GM23338 (cell line): ENCODE measurements around the gene CLIP2. TPM values are rescaled to one million over a fixed set of nuclear protein-coding genes. Genes with fewer than 3 reads are reported as not detected.
A peak's percentile ranks its signal among the peaks of the same experiment; 100 is the strongest.

ENCODE experiments used
- ATAC-seq: fragments of 200-7000 bp; cut with Tn5 transposase; 3 replicates; pipeline ENCODE4 v1.9.1; 2020
- DNase-seq: peaks from one replicate; pipeline ENCODE4 v3.0.0-alpha.2; 2015; ENCODE audit warnings: low spot score
- H2AFZ ChIP-seq: fragments of 200-600 bp; sonication (generic); 2 replicates; pipeline ENCODE4 v1.8.0; 2016; ENCODE audit warnings: antibody characterized with exemption, mild to moderate bottlenecking, moderate library complexity
- H3F3A ChIP-seq: fragments of 200-600 bp; sonication (generic); replicated peaks from 2 replicates; pipeline ENCODE4 v1.8.0; 2017; ENCODE audit warnings: antibody characterized with exemption, mixed run types, low read depth
- H3K27ac ChIP-seq: fragments of 200-600 bp; sonication (generic); 2 replicates; pipeline ENCODE4 v1.6.1; 2016; ENCODE audit warnings: low read depth
- H3K27me3 ChIP-seq: fragments of 200-600 bp; sonication (generic); 2 replicates; pipeline ENCODE4 v1.8.0; 2016; ENCODE audit warnings: mild to moderate bottlenecking, mixed run types, moderate library complexity; ENCODE audit not compliant: insufficient read depth
- H3K36me3 ChIP-seq: fragments of 200-600 bp; sonication (generic); 2 replicates; pipeline ENCODE4 v1.8.0; 2016; ENCODE audit warnings: mild to moderate bottlenecking; ENCODE audit not compliant: insufficient read depth
- H3K4me1 ChIP-seq: fragments of 200-600 bp; sonication (generic); 2 replicates; pipeline ENCODE4 v1.8.0; 2016; ENCODE audit warnings: mild to moderate bottlenecking, moderate library complexity; ENCODE audit not compliant: insufficient read depth
- H3K4me2 ChIP-seq: fragments of 200-600 bp; sonication (generic); 2 replicates; pipeline ENCODE4 v1.7.1; 2017; ENCODE audit warnings: mixed run types
- H3K4me3 ChIP-seq: fragments of 200-600 bp; sonication (generic); 2 replicates; pipeline ENCODE4 v1.6.1; 2016; ENCODE audit warnings: mixed run types
- H3K79me2 ChIP-seq: fragments of 200-600 bp; sonication (generic); replicated peaks from 2 replicates; pipeline ENCODE4 v1.8.0; 2017; ENCODE audit warnings: mild to moderate bottlenecking; ENCODE audit not compliant: insufficient read depth
- H3K9me2 ChIP-seq: fragments of 200-600 bp; sonication (generic); 2 replicates; pipeline ENCODE4 v1.8.0; 2017; ENCODE audit not compliant: insufficient read depth
- H4K20me1 ChIP-seq: fragments of 200-600 bp; sonication (generic); replicated peaks from 2 replicates; pipeline ENCODE4 v1.8.0; 2017; ENCODE audit warnings: mild to moderate bottlenecking; ENCODE audit not compliant: insufficient read depth
- H3K27ac Mint-ChIP-seq: 2 replicates; pipeline ENCODE4 v1.8.0; 2020; ENCODE audit warnings: inconsistent platforms, mild to moderate bottlenecking, moderate library complexity, mixed read lengths
- H3K27me3 Mint-ChIP-seq: 3 replicates; pipeline ENCODE4 v1.8.0; 2022; ENCODE audit warnings: low read depth, mild to moderate bottlenecking, moderate library complexity, mixed read lengths, inconsistent platforms; ENCODE audit not compliant: insufficient read depth, poor library complexity
- H3K36me3 Mint-ChIP-seq: 3 replicates; pipeline ENCODE4 v1.8.0; 2021; ENCODE audit warnings: low read depth, mild to moderate bottlenecking, inconsistent platforms, moderate library complexity, mixed read lengths
- H3K4me1 Mint-ChIP-seq: 3 replicates; pipeline ENCODE4 v1.8.0; 2020; ENCODE audit warnings: mild to moderate bottlenecking, inconsistent platforms, mixed read lengths
- H3K4me3 Mint-ChIP-seq: 3 replicates; pipeline ENCODE4 v1.8.0; 2021; ENCODE audit warnings: moderate library complexity, mild to moderate bottlenecking, inconsistent platforms, mixed read lengths
- H3K9me3 Mint-ChIP-seq: 3 replicates; pipeline ENCODE4 v1.8.0; 2020; ENCODE audit warnings: moderate library complexity, mild to moderate bottlenecking, inconsistent platforms, mixed read lengths
- CREB1 ChIP-seq: fragments of 250-450 bp; sonication (Bioruptor Pico); IDR thresholded peaks from 2 replicates; pipeline ENCODE4 v1.5.0; 2020; ENCODE audit warnings: low read depth, mild to moderate bottlenecking, moderate library complexity
- EZH2 ChIP-seq: fragments of 200-600 bp; sonication (generic); IDR thresholded peaks from one replicate; pipeline ENCODE4 v1.8.0; 2017; ENCODE audit warnings: antibody characterized with exemption, mild to moderate bottlenecking, low read depth; ENCODE audit not compliant: unreplicated experiment
- EZH2phosphoT487 ChIP-seq: fragments of 200-600 bp; sonication (generic); IDR thresholded peaks from one replicate; pipeline ENCODE4 v1.8.1; 2018; ENCODE audit warnings: antibody characterized with exemption; ENCODE audit not compliant: unreplicated experiment
- JUNB ChIP-seq: IDR thresholded peaks from one replicate; pipeline ENCODE4 v1.6.1; 2016; ENCODE audit warnings: antibody characterized with exemption; ENCODE audit not compliant: unreplicated experiment
- NANOG ChIP-seq: IDR thresholded peaks from 2 replicates; pipeline ENCODE4 v1.6.1; 2016; ENCODE audit warnings: antibody characterized with exemption, borderline replicate concordance
- POLR2AphosphoS5 ChIP-seq: IDR thresholded peaks from 2 replicates; pipeline ENCODE4 v1.6.1; 2016; ENCODE audit warnings: antibody characterized with exemption, low read depth
- STAT1 ChIP-seq: IDR thresholded peaks from one replicate; pipeline ENCODE4 v1.6.1; 2016; ENCODE audit warnings: antibody characterized with exemption; ENCODE audit not compliant: unreplicated experiment
- ZNF114 ChIP-seq: fragments of 250-450 bp; sonication (Bioruptor Pico); IDR thresholded peaks from 2 replicates; pipeline ENCODE4 v1.5.0; 2020; ENCODE audit warnings: mild to moderate bottlenecking, moderate library complexity
- ZNF331 ChIP-seq: fragments of 250-450 bp; sonication (Bioruptor Pico); IDR thresholded peaks from 2 replicates; pipeline ENCODE4 v1.5.0; 2020; ENCODE audit warnings: low read depth, mild to moderate bottlenecking, moderate library complexity
- polyA plus RNA-seq: library from polyadenylated mRNA; unstranded; fragments of >200 nt; fragmentation: Nextera tagmentation; extraction: Ambion mirVana; gene quantifications from 2 replicates; pipeline ENCODE4 v1.2.1, GENCODE V29; 2016
- total RNA-seq: library from RNA; depleted of rRNA; stranded (reverse); fragments of >200 nt; shearing (Covaris generic); gene quantifications from 2 replicates; pipeline ENCODE4 v1.2.3, GENCODE V29; 2014
- TF ChIP-seq, protein P1 (sequence below), 2 experiments: fragments of 200-600 bp in 1 of 2; sonication (generic) in 1 of 2; conservative IDR thresholded peaks; 2 replicates each; pipeline versions ENCODE4 v1.5.1 to v1.6.1; 2016 to 2017; ENCODE audit warnings: antibody characterized with exemption in 2 of 2, low read depth in 2 of 2, mild to moderate bottlenecking in 2 of 2, moderate library complexity in 1 of 2
- TF ChIP-seq, protein P2 (sequence below): fragments of 250-450 bp; sonication (Bioruptor Pico); IDR thresholded peaks from 2 replicates; pipeline ENCODE4 v1.5.0; 2020; ENCODE audit warnings: mild to moderate bottlenecking, moderate library complexity
- TF ChIP-seq, protein P3 (sequence below): IDR thresholded peaks from one replicate; pipeline ENCODE4 v1.6.1; 2018; ENCODE audit warnings: antibody characterized with exemption; ENCODE audit not compliant: unreplicated experiment
- TF ChIP-seq, protein P4 (sequence below): IDR thresholded peaks from 2 replicates; pipeline ENCODE4 v1.6.1; 2016; ENCODE audit warnings: antibody characterized with exemption

Gene CLIP2
- total and polyA plus RNA-seq, 2 experiments from 2014 or later: 8.1 to 51.9 TPM

DNA sequence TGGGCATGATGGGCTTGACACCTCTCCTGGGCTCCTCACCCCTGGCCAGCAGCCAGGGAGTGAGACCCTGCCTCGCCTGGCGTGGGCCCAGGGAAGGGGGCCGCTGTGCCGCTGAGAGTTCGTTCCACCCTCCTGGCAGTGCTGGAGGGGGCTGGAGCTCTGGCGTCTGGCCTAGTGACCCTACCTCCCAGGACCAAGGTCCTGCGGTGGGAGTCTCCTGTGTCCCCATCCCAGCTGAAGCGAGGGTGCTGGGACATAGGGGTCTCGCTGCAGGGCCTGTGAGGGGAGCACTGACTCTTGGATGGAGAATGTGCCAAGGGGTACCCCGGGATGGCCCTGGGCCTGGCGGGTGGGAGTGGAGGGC lies 165.7 kb downstream of the CLIP2 start:
- peaks cover 55% of the 10 kb centered on the region for H3K79me2 ChIP-seq
- ATAC-seq (peak; percentile 8), DNase-seq (no peak)
- Mint-ChIP-seq H3K4me3 (peak overlapping the region; percentile 68), H3K9me3 (peaks cover 2% of the 10 kb centered on the region; the same call in 2 of the 3 replicates), H3K27ac (no peak overlapping the region), H3K36me3 (no peaks in the 10 kb centered on the region; the same call in 2 of the 3 replicates), H3K4me1 (peaks cover 12% of the 10 kb centered on the region), H3K27me3 (peaks cover 6% of the 10 kb centered on the region)
- peaks cover 7% of the 10 kb centered on the region for H3K4me1 ChIP-seq
- no peaks in the 10 kb centered on the region for H3K36me3 ChIP-seq
- H2AFZ ChIP-seq: no peak overlapping the region
- TF ChIP-seq ZNF331 (no peak), POLR2AphosphoS5 (no peak), STAT1 (no peak), NANOG (no peak), EZH2phosphoT487 (no peak), CREB1 (CRISPR knock-in tag) (no peak), EZH2 (no peak), JUNB (no peak), ZNF114 (CRISPR knock-in tag) (no peak)
- TF ChIP-seq, protein P1, sequence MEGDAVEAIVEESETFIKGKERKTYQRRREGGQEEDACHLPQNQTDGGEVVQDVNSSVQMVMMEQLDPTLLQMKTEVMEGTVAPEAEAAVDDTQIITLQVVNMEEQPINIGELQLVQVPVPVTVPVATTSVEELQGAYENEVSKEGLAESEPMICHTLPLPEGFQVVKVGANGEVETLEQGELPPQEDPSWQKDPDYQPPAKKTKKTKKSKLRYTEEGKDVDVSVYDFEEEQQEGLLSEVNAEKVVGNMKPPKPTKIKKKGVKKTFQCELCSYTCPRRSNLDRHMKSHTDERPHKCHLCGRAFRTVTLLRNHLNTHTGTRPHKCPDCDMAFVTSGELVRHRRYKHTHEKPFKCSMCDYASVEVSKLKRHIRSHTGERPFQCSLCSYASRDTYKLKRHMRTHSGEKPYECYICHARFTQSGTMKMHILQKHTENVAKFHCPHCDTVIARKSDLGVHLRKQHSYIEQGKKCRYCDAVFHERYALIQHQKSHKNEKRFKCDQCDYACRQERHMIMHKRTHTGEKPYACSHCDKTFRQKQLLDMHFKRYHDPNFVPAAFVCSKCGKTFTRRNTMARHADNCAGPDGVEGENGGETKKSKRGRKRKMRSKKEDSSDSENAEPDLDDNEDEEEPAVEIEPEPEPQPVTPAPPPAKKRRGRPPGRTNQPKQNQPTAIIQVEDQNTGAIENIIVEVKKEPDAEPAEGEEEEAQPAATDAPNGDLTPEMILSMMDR (conservative IDR thresholded peaks at IDR 0.05; ENCODE audit: low read depth in 2 of 2): no peak
- TF ChIP-seq, protein P2, sequence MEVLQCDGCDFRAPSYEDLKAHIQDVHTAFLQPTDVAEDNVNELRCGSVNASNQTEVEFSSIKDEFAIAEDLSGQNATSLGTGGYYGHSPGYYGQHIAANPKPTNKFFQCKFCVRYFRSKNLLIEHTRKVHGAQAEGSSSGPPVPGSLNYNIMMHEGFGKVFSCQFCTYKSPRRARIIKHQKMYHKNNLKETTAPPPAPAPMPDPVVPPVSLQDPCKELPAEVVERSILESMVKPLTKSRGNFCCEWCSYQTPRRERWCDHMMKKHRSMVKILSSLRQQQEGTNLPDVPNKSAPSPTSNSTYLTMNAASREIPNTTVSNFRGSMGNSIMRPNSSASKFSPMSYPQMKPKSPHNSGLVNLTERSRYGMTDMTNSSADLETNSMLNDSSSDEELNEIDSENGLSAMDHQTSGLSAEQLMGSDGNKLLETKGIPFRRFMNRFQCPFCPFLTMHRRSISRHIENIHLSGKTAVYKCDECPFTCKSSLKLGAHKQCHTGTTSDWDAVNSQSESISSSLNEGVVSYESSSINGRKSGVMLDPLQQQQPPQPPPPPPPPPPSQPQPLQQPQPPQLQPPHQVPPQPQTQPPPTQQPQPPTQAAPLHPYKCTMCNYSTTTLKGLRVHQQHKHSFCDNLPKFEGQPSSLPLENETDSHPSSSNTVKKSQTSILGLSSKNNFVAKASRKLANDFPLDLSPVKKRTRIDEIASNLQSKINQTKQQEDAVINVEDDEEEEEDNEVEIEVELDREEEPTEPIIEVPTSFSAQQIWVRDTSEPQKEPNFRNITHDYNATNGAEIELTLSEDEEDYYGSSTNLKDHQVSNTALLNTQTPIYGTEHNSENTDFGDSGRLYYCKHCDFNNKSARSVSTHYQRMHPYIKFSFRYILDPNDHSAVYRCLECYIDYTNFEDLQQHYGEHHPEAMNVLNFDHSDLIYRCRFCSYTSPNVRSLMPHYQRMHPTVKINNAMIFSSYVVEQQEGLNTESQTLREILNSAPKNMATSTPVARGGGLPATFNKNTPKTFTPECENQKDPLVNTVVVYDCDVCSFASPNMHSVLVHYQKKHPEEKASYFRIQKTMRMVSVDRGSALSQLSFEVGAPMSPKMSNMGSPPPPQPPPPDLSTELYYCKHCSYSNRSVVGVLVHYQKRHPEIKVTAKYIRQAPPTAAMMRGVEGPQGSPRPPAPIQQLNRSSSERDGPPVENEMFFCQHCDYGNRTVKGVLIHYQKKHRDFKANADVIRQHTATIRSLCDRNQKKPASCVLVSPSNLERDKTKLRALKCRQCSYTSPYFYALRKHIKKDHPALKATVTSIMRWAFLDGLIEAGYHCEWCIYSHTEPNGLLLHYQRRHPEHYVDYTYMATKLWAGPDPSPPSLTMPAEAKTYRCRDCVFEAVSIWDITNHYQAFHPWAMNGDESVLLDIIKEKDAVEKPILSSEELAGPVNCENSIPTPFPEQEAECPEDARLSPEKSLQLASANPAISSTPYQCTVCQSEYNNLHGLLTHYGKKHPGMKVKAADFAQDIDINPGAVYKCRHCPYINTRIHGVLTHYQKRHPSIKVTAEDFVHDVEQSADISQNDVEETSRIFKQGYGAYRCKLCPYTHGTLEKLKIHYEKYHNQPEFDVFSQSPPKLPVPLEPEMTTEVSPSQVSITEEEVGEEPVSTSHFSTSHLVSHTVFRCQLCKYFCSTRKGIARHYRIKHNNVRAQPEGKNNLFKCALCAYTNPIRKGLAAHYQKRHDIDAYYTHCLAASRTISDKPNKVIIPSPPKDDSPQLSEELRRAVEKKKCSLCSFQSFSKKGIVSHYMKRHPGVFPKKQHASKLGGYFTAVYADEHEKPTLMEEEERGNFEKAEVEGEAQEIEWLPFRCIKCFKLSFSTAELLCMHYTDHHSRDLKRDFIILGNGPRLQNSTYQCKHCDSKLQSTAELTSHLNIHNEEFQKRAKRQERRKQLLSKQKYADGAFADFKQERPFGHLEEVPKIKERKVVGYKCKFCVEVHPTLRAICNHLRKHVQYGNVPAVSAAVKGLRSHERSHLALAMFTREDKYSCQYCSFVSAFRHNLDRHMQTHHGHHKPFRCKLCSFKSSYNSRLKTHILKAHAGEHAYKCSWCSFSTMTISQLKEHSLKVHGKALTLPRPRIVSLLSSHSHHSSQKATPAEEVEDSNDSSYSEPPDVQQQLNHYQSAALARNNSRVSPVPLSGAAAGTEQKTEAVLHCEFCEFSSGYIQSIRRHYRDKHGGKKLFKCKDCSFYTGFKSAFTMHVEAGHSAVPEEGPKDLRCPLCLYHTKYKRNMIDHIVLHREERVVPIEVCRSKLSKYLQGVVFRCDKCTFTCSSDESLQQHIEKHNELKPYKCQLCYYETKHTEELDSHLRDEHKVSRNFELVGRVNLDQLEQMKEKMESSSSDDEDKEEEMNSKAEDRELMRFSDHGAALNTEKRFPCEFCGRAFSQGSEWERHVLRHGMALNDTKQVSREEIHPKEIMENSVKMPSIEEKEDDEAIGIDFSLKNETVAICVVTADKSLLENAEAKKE (CRISPR knock-in tag): no peak
- TF ChIP-seq, protein P3, sequence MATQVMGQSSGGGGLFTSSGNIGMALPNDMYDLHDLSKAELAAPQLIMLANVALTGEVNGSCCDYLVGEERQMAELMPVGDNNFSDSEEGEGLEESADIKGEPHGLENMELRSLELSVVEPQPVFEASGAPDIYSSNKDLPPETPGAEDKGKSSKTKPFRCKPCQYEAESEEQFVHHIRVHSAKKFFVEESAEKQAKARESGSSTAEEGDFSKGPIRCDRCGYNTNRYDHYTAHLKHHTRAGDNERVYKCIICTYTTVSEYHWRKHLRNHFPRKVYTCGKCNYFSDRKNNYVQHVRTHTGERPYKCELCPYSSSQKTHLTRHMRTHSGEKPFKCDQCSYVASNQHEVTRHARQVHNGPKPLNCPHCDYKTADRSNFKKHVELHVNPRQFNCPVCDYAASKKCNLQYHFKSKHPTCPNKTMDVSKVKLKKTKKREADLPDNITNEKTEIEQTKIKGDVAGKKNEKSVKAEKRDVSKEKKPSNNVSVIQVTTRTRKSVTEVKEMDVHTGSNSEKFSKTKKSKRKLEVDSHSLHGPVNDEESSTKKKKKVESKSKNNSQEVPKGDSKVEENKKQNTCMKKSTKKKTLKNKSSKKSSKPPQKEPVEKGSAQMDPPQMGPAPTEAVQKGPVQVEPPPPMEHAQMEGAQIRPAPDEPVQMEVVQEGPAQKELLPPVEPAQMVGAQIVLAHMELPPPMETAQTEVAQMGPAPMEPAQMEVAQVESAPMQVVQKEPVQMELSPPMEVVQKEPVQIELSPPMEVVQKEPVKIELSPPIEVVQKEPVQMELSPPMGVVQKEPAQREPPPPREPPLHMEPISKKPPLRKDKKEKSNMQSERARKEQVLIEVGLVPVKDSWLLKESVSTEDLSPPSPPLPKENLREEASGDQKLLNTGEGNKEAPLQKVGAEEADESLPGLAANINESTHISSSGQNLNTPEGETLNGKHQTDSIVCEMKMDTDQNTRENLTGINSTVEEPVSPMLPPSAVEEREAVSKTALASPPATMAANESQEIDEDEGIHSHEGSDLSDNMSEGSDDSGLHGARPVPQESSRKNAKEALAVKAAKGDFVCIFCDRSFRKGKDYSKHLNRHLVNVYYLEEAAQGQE: no peak
- TF ChIP-seq, protein P4, sequence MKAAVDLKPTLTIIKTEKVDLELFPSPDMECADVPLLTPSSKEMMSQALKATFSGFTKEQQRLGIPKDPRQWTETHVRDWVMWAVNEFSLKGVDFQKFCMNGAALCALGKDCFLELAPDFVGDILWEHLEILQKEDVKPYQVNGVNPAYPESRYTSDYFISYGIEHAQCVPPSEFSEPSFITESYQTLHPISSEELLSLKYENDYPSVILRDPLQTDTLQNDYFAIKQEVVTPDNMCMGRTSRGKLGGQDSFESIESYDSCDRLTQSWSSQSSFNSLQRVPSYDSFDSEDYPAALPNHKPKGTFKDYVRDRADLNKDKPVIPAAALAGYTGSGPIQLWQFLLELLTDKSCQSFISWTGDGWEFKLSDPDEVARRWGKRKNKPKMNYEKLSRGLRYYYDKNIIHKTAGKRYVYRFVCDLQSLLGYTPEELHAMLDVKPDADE: no peak
- no peaks in the 10 kb centered on the region for H3K27me3 ChIP-seq
- peaks cover 12% of the 10 kb centered on the region for H4K20me1 ChIP-seq
- H3K9me2 ChIP-seq: no peaks in the 10 kb centered on the region
- H3F3A ChIP-seq: peaks cover 12% of the 10 kb centered on the region; the same call in 1 of the 2 replicates
- H3K27ac ChIP-seq: no peak overlapping the region
- peak overlapping the region; percentile 72 for H3K4me3 ChIP-seq
- H3K4me2 ChIP-seq: peak overlapping the region; percentile 90
